ENCODE results near the gene VEGFD.

The VEGFD gene, protein sequence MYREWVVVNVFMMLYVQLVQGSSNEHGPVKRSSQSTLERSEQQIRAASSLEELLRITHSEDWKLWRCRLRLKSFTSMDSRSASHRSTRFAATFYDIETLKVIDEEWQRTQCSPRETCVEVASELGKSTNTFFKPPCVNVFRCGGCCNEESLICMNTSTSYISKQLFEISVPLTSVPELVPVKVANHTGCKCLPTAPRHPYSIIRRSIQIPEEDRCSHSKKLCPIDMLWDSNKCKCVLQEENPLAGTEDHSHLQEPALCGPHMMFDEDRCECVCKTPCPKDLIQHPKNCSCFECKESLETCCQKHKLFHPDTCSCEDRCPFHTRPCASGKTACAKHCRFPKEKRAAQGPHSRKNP

DNA sequence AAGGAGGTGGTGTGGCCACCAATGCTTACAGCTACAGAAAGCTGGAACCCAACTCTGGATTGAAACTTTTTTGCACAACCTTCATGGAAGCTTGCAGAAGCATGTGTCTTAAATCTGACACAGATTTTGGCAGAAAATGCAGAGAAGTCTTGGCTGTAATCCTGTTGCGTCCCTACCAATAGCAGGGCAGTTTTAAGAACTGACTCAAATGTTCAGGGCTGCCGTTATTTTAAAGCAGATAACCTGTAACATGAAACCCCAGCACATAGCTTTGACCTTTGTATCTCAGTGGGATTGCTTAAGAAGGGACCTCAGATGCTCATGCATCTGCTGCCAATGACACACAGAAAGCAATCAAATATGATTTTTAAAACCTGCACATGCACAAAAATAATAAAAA, at the start of gene VEGFD:
Gene VEGFD (minus strand): TSS at position 110 of the 400 bp plus-strand sequence. CDS start 467 bp downstream, outside the sequence.
- ATAC-seq (ENCODE audit: low read depth), result no peak
- TF ChIP-seq, protein P1, sequence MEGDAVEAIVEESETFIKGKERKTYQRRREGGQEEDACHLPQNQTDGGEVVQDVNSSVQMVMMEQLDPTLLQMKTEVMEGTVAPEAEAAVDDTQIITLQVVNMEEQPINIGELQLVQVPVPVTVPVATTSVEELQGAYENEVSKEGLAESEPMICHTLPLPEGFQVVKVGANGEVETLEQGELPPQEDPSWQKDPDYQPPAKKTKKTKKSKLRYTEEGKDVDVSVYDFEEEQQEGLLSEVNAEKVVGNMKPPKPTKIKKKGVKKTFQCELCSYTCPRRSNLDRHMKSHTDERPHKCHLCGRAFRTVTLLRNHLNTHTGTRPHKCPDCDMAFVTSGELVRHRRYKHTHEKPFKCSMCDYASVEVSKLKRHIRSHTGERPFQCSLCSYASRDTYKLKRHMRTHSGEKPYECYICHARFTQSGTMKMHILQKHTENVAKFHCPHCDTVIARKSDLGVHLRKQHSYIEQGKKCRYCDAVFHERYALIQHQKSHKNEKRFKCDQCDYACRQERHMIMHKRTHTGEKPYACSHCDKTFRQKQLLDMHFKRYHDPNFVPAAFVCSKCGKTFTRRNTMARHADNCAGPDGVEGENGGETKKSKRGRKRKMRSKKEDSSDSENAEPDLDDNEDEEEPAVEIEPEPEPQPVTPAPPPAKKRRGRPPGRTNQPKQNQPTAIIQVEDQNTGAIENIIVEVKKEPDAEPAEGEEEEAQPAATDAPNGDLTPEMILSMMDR (IDR thresholded peaks at IDR 0.05; ENCODE audit: poor library complexity, severe bottlenecking), result no peak
- Histone ChIP-seq H3K36me3 (ENCODE audit: low read depth) (no peaks in the 10 kb centered on the region), H3K9me3 (ENCODE audit: severe bottlenecking) (no peaks in the 10 kb centered on the region), H3K4me3 (ENCODE audit: severe bottlenecking) (no peak within 1 kb of the TSS), H3K27me3 (ENCODE audit: insufficient read depth, poor library complexity, severe bottlenecking) (no peaks in the 10 kb centered on the region), H3K4me1 (ENCODE audit: insufficient read depth, poor library complexity, severe bottlenecking) (no peaks in the 10 kb centered on the region), H3K27ac (ENCODE audit: poor library complexity, severe bottlenecking) (no peak within 1 kb of the TSS)
- no peak for DNase-seq (ENCODE audit: low spot score)

DNA sequence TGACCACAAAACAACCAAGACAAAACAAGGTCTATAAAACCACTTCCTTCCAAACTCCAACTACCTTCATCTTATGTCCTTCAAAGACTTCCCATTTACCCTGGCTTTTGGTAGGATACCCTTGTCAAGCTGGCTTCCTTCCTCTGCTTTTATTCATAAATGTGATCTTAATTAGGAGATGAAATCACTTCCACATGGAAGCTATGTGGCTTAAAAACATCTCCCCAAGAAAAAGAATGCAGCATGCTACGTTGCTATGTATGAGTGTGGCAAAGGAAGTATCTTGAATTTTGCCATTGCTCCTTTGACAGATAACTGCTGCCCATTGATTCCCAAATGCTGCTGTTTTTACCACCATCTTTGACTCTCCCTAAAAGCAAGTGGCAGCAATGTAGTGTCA, 46.4 kb upstream of the VEGFD start:
- DNase-seq (ENCODE audit: low spot score), result no peak
- H3K4me3 ChIP-seq (ENCODE audit: severe bottlenecking), result no peak overlapping the region
- H3K27me3 ChIP-seq (ENCODE audit: insufficient read depth, poor library complexity, severe bottlenecking), result no peaks in the 10 kb centered on the region
- H3K36me3 ChIP-seq (ENCODE audit: low read depth), result no peaks in the 10 kb centered on the region
- H3K27ac ChIP-seq (ENCODE audit: poor library complexity, severe bottlenecking), result no peak overlapping the region
- ATAC-seq (ENCODE audit: low read depth), result no peak
- TF ChIP-seq, protein P1 (IDR thresholded peaks at IDR 0.05; ENCODE audit: poor library complexity, severe bottlenecking), result no peak
- H3K9me3 ChIP-seq (ENCODE audit: severe bottlenecking), result no peaks in the 10 kb centered on the region
- no peaks in the 10 kb centered on the region for H3K4me1 ChIP-seq (ENCODE audit: insufficient read depth, poor library complexity, severe bottlenecking)

DNA sequence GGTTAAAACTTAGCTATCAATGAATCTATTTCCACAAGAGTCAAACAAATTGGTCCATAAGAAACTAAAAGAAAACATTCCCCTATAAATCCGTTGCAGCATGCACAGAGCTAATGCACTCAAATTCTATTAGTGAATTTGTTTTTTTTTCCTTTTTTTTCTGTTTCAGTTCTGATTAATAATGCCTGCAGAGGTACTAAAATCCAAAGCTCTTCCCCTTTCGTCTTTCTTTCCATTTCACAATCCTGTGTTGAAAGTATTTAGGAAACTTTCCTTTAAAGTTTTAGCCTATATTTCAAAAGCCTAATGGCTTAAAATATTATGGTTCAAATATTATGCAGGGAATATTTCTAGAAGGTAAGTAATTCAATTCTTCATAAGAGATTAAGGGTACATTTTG, 45.9 kb upstream of the VEGFD start:
- TF ChIP-seq, protein P1 (IDR thresholded peaks at IDR 0.05; ENCODE audit: poor library complexity, severe bottlenecking), result no peak
- ATAC-seq (ENCODE audit: low read depth), result no peak
- DNase-seq (ENCODE audit: low spot score), result no peak

DNA sequence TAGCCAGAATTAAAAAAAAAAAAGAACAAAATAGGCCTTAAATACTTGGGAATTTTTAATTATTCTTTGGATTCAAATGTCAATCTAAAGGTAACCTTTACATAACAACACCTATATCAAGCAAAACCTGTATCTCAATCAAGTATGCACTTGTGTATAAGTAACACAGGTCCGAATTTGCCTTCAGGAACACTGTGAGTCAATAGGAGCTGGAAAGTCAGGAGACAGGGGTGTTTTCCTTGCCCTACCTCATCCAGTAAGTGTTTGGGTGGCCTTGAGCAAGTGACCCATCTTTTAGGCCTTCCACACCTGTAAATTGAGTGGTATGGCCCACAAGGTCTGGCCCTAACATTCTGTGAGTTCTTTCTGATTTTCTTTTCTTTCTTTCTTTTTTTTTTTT, 40.8 kb upstream of the VEGFD start:
- DNase-seq (ENCODE audit: low spot score) (no peak), ATAC-seq (ENCODE audit: low read depth) (no peak)
- Histone ChIP-seq H3K27ac (ENCODE audit: poor library complexity, severe bottlenecking) (no peak overlapping the region), H3K27me3 (ENCODE audit: insufficient read depth, poor library complexity, severe bottlenecking) (no peaks in the 10 kb centered on the region), H3K4me1 (ENCODE audit: insufficient read depth, poor library complexity, severe bottlenecking) (no peaks in the 10 kb centered on the region), H3K9me3 (ENCODE audit: severe bottlenecking) (no peaks in the 10 kb centered on the region), H3K4me3 (ENCODE audit: severe bottlenecking) (no peak overlapping the region), H3K36me3 (ENCODE audit: low read depth) (no peaks in the 10 kb centered on the region)
- TF ChIP-seq, protein P1 (IDR thresholded peaks at IDR 0.05; ENCODE audit: poor library complexity, severe bottlenecking), result no peak

More for the DNA sequence above, 45.9 kb upstream of the VEGFD start:
- Histone ChIP-seq H3K27ac (ENCODE audit: poor library complexity, severe bottlenecking) (no peak overlapping the region), H3K9me3 (ENCODE audit: severe bottlenecking) (no peaks in the 10 kb centered on the region), H3K27me3 (ENCODE audit: insufficient read depth, poor library complexity, severe bottlenecking) (no peaks in the 10 kb centered on the region), H3K36me3 (ENCODE audit: low read depth) (no peaks in the 10 kb centered on the region), H3K4me1 (ENCODE audit: insufficient read depth, poor library complexity, severe bottlenecking) (no peaks in the 10 kb centered on the region), H3K4me3 (ENCODE audit: severe bottlenecking) (no peak overlapping the region)

DNA sequence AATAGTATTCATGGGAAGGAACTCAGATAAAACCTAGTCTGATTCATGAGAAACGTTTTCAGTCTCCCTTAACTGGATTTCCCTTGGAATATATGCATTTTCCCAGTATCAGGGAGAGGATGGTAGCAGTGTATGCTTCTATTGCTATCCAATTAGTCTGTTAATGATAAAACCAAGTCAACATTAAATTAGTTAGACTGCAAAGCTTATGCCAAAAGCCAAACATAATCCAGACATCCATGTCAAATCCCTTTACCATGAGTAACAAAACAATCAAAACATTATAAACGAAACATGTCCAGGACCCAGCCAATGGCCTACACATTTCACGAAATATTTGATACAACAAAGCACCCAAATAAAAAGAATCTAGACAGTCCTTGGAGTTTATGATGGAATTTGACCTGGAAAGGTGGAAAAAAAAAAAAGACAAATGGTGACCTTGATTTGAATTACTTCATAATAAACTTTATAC, 34.5 kb upstream of the VEGFD start:
- Histone ChIP-seq H3K4me3 (ENCODE audit: severe bottlenecking) (no peak overlapping the region), H3K9me3 (ENCODE audit: severe bottlenecking) (no peaks in the 10 kb centered on the region), H3K36me3 (ENCODE audit: low read depth) (no peaks in the 10 kb centered on the region), H3K4me1 (ENCODE audit: insufficient read depth, poor library complexity, severe bottlenecking) (no peaks in the 10 kb centered on the region), H3K27me3 (ENCODE audit: insufficient read depth, poor library complexity, severe bottlenecking) (no peaks in the 10 kb centered on the region), H3K27ac (ENCODE audit: poor library complexity, severe bottlenecking) (no peak overlapping the region)
- TF ChIP-seq, protein P1 (IDR thresholded peaks at IDR 0.05; ENCODE audit: poor library complexity, severe bottlenecking), result no peak
- ATAC-seq (ENCODE audit: low read depth) (no peak), DNase-seq (ENCODE audit: low spot score) (no peak)
